ENCODE results near the gene TSPAN19.

DNA sequence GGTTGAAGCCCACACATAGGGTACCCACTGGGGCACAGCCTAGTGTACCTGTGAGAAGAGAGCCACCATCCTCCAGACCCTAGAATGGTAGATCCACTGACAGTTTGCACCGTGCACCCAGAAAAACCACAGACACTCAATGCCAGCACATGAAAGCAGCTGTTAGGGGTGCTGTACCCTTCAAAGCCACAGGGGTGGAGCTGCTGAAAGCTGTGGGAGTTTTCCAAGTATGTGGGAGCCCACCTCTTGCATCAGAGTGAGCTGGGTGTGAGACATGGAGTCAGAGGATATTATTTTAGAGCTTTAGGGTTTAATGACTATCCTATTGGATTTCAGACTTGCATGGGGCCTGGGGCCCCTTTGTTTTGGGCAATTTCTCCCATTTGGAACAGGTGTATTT lies 30.5 kb downstream of the TSPAN19 start:
- TF ChIP-seq CTCF (IDR thresholded peaks at IDR 0.05) = no peak
- no peak for TF ChIP-seq POLR2A (IDR thresholded peaks at IDR 0.05)

Data from right lobe of liver (tissue), 4 donors.